Natural killer cell (primary cell): Measurements from ENCODE around the gene SELL. TPM values are rescaled to one million over a fixed set of nuclear protein-coding genes. Genes with fewer than 3 reads are reported as not detected.

ENCODE experiments used
- ATAC-seq, 3 donors: fragments of 150-1000 bp in 2 of 3; fragments of 200-7000 bp in 1 of 3; cut with Tn5 transposase; 1 replicate in 1 of 3; 2 replicates in 2 of 3; pipeline ENCODE4 v1.10.0; 2021; ENCODE audit warnings: mild to moderate bottlenecking in 2 of 3, moderate library complexity in 2 of 3
- DNase-seq, 2 donors: peaks; one replicate each; pipeline versions ENCODE4 v3.0.0 to v3.0.0-alpha.2; 2013 to 2021; ENCODE audit warnings: mixed read lengths in 1 of 2
- H3K27ac ChIP-seq: one replicate; pipeline ENCODE4 v1.5.1; 2013; ENCODE audit warnings: mild to moderate bottlenecking, low read length
- H3K27me3 ChIP-seq: one replicate; pipeline ENCODE4 v1.6.1; 2013; ENCODE audit warnings: low read length; ENCODE audit not compliant: control insufficient read depth, insufficient read depth
- H3K36me3 ChIP-seq: one replicate; pipeline ENCODE4 v1.6.1; 2013; ENCODE audit warnings: low read length; ENCODE audit not compliant: control insufficient read depth, insufficient read depth
- H3K4me1 ChIP-seq: one replicate; pipeline ENCODE4 v1.6.1; 2013; ENCODE audit warnings: low read length; ENCODE audit not compliant: control insufficient read depth, insufficient read depth
- H3K4me3 ChIP-seq: one replicate; pipeline ENCODE4 v1.5.1; 2013; ENCODE audit warnings: low read length
- H3K9me3 ChIP-seq: one replicate; pipeline ENCODE4 v1.6.1; 2013; ENCODE audit warnings: low read length; ENCODE audit not compliant: control insufficient read depth, insufficient read depth
- H3K27ac Mint-ChIP-seq, 2 donors: one replicate each; pipeline ENCODE4 v1.8.0; 2022; ENCODE audit warnings: mild to moderate bottlenecking in 2 of 2, mixed read lengths in 2 of 2, moderate library complexity in 1 of 2
- H3K27me3 Mint-ChIP-seq, 2 donors: one replicate each; pipeline ENCODE4 v1.8.0; 2022; ENCODE audit warnings: low read depth in 2 of 2, mixed read lengths in 2 of 2
- H3K36me3 Mint-ChIP-seq: one replicate; pipeline ENCODE4 v1.8.0; 2022; ENCODE audit warnings: mixed read lengths
- H3K4me1 Mint-ChIP-seq, 2 donors: one replicate each; pipeline ENCODE4 v1.8.0; 2022; ENCODE audit warnings: mixed read lengths in 2 of 2
- H3K4me3 Mint-ChIP-seq: one replicate; pipeline ENCODE4 v1.8.0; 2022; ENCODE audit warnings: mild to moderate bottlenecking, moderate library complexity, mixed read lengths
- H3K9me3 Mint-ChIP-seq, 2 donors: one replicate each; pipeline ENCODE4 v1.8.0; 2022; ENCODE audit warnings: mixed read lengths in 2 of 2
- WGBS: methylation state at CpG from one replicate; pipeline ENCODE4 v1.1.7; 2013; ENCODE audit warnings: missing lambda C conversion rate; ENCODE audit not compliant: insufficient coverage; 5-methylcytosine and 5-hydroxymethylcytosine counted together
- intact Hi-C: fragments of 100-400 bp; cut with micrococcal nuclease; formaldehyde crosslinking; loops from one replicate; pipeline ENCODE4 v1.14.2; 2022
- total RNA-seq, 4 donors: library from RNA; stranded (reverse); fragments of 120-200 nt in 1 of 4; gene quantifications; one replicate each; pipeline versions ENCODE4 v1.2.3 to v1.2.4, GENCODE V29; 2013 to 2022
- TF ChIP-seq, protein P1 (sequence below): fragments of 200-600 bp; IDR thresholded peaks from one replicate; pipeline ENCODE4 v1.8.0; 2022; ENCODE audit warnings: antibody characterized with exemption

Gene SELL
- total RNA-seq, 3 donors from 2014 or later (not counting 1 experiment from before 2014, with no cell fraction given) = 149 to 190 (median 165) TPM

DNA sequence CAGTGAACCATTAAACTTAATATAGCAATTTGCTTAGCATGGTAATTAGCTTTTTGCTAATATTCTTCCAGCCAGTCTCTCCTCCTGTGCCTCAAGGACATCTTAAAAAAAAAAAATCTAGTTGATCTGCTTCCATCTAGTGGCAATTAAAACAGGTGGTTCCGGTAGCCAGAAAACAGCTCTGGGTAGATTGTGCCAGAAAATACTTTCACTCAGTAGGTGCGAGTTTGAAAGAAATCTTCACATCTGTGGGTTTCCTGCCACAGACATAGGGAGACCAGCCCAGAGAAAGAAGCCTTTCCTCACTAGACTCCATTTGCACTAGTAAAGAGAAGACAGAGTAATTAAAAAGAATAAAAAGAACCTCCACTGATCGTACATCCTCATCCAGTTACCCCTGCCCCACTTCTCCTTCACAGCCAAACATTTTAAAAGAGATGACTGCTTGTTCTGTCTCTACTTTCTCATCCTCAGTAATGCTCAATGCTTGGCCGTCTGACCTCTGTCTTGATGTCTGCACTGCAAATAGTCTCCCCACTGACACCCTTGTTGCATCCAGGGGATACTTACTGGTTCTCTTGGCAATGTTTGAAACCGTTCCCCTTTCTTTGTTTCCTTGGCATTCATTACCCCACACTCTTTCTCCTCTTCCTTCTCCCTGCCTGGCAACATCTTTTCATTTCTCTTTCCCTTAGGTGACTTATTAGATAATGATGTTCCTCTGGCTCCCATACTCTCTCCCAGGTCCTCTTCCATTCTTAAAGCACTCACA lies 16.9 kb downstream of the SELL start:
- Mint-ChIP-seq H3K27ac (peak overlapping the region; percentile 80 to 89), H3K36me3 (no peaks in the 10 kb centered on the region), H3K4me3 (peak overlapping the region; percentile 59), H3K9me3 (no peaks in the 10 kb centered on the region), H3K4me1 (peaks cover 82 to 88% of the 10 kb centered on the region in 2 donors), H3K27me3 (no peaks in the 10 kb centered on the region)
- Histone ChIP-seq H3K27me3 (no peaks in the 10 kb centered on the region), H3K36me3 (peaks cover 42% of the 10 kb centered on the region), H3K4me3 (no peak overlapping the region), H3K4me1 (peaks cover 60% of the 10 kb centered on the region), H3K9me3 (no peaks in the 10 kb centered on the region), H3K27ac (peak overlapping the region; percentile 74)
- TF ChIP-seq, protein P1, sequence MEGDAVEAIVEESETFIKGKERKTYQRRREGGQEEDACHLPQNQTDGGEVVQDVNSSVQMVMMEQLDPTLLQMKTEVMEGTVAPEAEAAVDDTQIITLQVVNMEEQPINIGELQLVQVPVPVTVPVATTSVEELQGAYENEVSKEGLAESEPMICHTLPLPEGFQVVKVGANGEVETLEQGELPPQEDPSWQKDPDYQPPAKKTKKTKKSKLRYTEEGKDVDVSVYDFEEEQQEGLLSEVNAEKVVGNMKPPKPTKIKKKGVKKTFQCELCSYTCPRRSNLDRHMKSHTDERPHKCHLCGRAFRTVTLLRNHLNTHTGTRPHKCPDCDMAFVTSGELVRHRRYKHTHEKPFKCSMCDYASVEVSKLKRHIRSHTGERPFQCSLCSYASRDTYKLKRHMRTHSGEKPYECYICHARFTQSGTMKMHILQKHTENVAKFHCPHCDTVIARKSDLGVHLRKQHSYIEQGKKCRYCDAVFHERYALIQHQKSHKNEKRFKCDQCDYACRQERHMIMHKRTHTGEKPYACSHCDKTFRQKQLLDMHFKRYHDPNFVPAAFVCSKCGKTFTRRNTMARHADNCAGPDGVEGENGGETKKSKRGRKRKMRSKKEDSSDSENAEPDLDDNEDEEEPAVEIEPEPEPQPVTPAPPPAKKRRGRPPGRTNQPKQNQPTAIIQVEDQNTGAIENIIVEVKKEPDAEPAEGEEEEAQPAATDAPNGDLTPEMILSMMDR = peak; percentile 20
- ATAC-seq (peak; percentile 60 to 80 (median 77)), DNase-seq (peak; percentile 28 to 83)
- WGBS = 6% methylated on average over 5 of the region's 5 CpGs
- intact Hi-C loops = loop anchor here (5.0 to 10.0 kb wide), 3 partner anchors 198 to 1170 kb away; partner anchors contain the start of genes BLZF1, NME7 and SCYL3

DNA sequence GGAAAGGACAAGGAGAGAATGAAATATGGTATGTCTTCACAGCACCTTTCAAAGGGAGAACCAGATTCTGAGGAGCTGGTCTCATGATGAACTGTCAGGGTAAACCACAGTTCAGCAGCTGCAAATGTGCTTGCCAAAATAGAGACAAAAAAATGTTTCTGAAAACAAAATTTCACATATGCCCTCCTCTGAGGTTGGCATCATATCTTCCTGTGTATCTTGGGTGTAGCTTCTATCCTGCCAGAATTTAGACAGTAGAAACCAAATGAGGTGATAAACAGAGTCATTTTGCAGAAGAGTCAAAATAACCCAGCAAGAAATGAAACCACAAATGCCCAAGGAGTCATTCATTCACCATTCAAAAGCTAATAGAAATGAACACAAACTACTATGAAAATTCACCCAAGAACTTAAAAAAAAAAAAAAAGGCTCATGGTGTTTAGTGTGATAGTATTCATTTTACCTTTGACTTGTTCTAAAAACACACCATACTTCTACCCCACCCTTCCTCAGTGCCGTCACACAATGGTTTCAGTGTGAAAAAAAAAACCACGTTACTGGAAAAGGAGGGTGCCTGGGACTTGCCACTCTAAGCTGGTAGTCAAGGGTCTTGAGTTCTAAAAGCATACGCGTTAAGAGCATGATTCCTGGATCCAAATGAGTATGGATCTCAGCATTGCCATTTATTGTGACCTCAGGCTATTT lies 18.5 kb downstream of the SELL start:
- 2% methylated on average over 4 of the region's 4 CpGs for WGBS
- Mint-ChIP-seq H3K36me3 (no peaks in the 10 kb centered on the region), H3K27ac (peak overlapping the region; percentile 80 to 89), H3K4me1 (peaks cover 66 to 72% of the 10 kb centered on the region in 2 donors), H3K4me3 (peak overlapping the region; percentile 59), H3K9me3 (no peaks in the 10 kb centered on the region), H3K27me3 (no peaks in the 10 kb centered on the region)
- intact Hi-C loops = loop anchor here (1.0 to 10.0 kb wide), 6 partner anchors 16 to 1168 kb away; partner anchors contain the start of genes BLZF1, NME7 and SCYL3
- peak; percentile 28 to 82 for DNase-seq
- no peak overlapping the region for H3K4me3 ChIP-seq
- H3K36me3 ChIP-seq = peaks cover 31% of the 10 kb centered on the region
- TF ChIP-seq, protein P1 = no peak
- H3K27ac ChIP-seq = peak overlapping the region; percentile 74
- ATAC-seq = peak; percentile 57 to 69 (median 69)
- no peaks in the 10 kb centered on the region for H3K27me3 ChIP-seq
- H3K4me1 ChIP-seq = peaks cover 55% of the 10 kb centered on the region
- no peaks in the 10 kb centered on the region for H3K9me3 ChIP-seq

GRCh38 chr1:169690489-169690888 lies 20.9 kb downstream of the SELL start:
- TF ChIP-seq, protein P1 = no peak
- H3K27me3 ChIP-seq = no peaks in the 10 kb centered on the region
- peak overlapping the region; percentile 74 for H3K27ac ChIP-seq
- intact Hi-C loops = loop anchor here (5.0 to 10.0 kb wide), 3 partner anchors 202 to 1166 kb away; partner anchors contain the start of genes BLZF1, NME7 and SCYL3
- peaks cover 44% of the 10 kb centered on the region for H3K4me1 ChIP-seq
- no peak for ATAC-seq
- Mint-ChIP-seq H3K27ac (peak overlapping the region; percentile 80 to 89), H3K27me3 (no peaks in the 10 kb centered on the region), H3K9me3 (no peaks in the 10 kb centered on the region), H3K4me3 (peak overlapping the region; percentile 79), H3K4me1 (peaks cover 52 to 56% of the 10 kb centered on the region in 2 donors), H3K36me3 (no peaks in the 10 kb centered on the region)
- H3K9me3 ChIP-seq = no peaks in the 10 kb centered on the region
- H3K36me3 ChIP-seq = peaks cover 16% of the 10 kb centered on the region
- no peak overlapping the region for H3K4me3 ChIP-seq
- DNase-seq = no peak
